Hypothalamus (tissue), 51 donors: ENCODE results near the gene ANKMY2.
A peak's percentile ranks its signal among the peaks of the same experiment; 100 is the strongest.
"Not testable (repeated sequence)": the region's sequence is repeated elsewhere in the genome, so short reads cannot be mapped to it uniquely, and the experiment has no call there.

ENCODE experiments used
- DNase-seq, 51 donors: peaks; one replicate each; lab custom pipeline; 2025; lab: John Stamatoyannopoulos, UW

The ANKMY2 gene

GRCh38 chr7:16660702-16661464 lies 15.3 kb upstream of the ANKMY2 start:
- DNase-seq: no peak

- not testable (repeated sequence) for DNase-seq
Observed at GRCh38 chr7:16659854-16660497, 14.4 kb upstream of the ANKMY2 start.

- no peak for DNase-seq
Observed at GRCh38 chr7:16657656-16658279, 12.2 kb upstream of the ANKMY2 start.

GRCh38 chr7:16656141-16656540 lies 10.6 kb upstream of the ANKMY2 start:
- no peak for DNase-seq

GRCh38 chr7:16655394-16655793 lies 9.8 kb upstream of the ANKMY2 start:
- no peak for DNase-seq

GRCh38 chr7:16652888-16653287 lies 7.3 kb upstream of the ANKMY2 start:
- DNase-seq: no peak

- DNase-seq: no peak
Observed at GRCh38 chr7:16652240-16652583, 6.7 kb upstream of the ANKMY2 start.

- DNase-seq: no peak
Observed at GRCh38 chr7:16651396-16652239, 6.1 kb upstream of the ANKMY2 start.

GRCh38 chr7:16650266-16650665 lies 4.7 kb upstream of the ANKMY2 start:
- no peak for DNase-seq

GRCh38 chr7:16649196-16649595 lies 3.6 kb upstream of the ANKMY2 start:
- DNase-seq: no peak

GRCh38 chr7:16648551-16648950 lies 3.0 kb upstream of the ANKMY2 start:
- DNase-seq: no peak

- DNase-seq: peak in 1 of 51 donors; percentile 26
Observed at GRCh38 chr7:16647435-16647960, 1.9 kb upstream of the ANKMY2 start.

GRCh38 chr7:16646472-16647072 lies 1.0 kb upstream of the ANKMY2 start:
- peak in 13 of 51 donors; percentile 33 to 72 (median 55) for DNase-seq

- peak in 35 of 51 donors; percentile 10 to 78 (median 41) for DNase-seq
Observed at GRCh38 chr7:16644636-16645592, 640 bp downstream of the ANKMY2 start.

- DNase-seq: no peak
Observed at GRCh38 chr7:16644157-16644556, 1.4 kb downstream of the ANKMY2 start.

GRCh38 chr7:16638282-16639280 lies 7.0 kb downstream of the ANKMY2 start:
- DNase-seq: no peak

GRCh38 chr7:16637379-16637778 lies 8.2 kb downstream of the ANKMY2 start:
- no peak for DNase-seq

- no peak for DNase-seq
Observed at GRCh38 chr7:16636555-16637101, 8.9 kb downstream of the ANKMY2 start.
